Thyroid gland (tissue), 4 donors: Measurements from ENCODE around the gene RBPMS2.

ENCODE experiments used
- POLR2A ChIP-seq, 2 donors: fragments of 450-650 bp; IDR thresholded peaks; one replicate each; pipeline ENCODE4 v1.6.1; 2017; ENCODE audit warnings: antibody characterized with exemption in 2 of 2, mild to moderate bottlenecking in 2 of 2, moderate library complexity in 1 of 2
- TF ChIP-seq, protein P1 (sequence below), 6 experiments: fragments of 200-600 bp in 3 of 6; fragments of 450-650 bp in 3 of 6; sonication (generic) in 3 of 6; IDR thresholded peaks; one replicate each; pipeline ENCODE4 v1.5.1; 2016 to 2019; ENCODE audit warnings: antibody characterized with exemption in 6 of 6, mild to moderate bottlenecking in 2 of 6, inconsistent platforms in 1 of 6, moderate library complexity in 1 of 6

DNA sequence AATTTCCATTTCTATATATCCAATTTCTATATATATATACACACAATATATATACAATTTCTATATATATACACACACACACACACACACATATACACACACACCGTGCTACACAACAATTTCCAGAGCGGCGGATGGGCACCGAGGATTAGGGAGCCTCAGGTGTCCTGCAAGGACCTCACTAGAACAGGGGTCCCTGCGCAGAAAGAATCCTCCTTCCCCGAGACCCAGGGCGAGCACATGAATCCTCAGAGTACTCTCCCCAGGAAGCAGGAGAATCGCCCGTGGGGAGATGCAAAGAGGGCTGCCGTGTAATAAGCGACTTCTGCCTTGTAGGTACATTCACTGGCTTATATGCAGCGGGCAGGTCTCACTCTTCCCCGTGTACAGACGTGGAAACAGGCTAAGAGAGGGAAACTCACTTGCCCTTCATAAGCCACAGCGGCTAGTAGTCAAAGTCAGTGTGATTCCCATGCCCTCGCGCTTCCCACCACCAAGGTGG lies 49.6 kb upstream of the RBPMS2 start:
- TF ChIP-seq POLR2A (IDR thresholded peaks at IDR 0.05) = no peak
- TF ChIP-seq, protein P1, sequence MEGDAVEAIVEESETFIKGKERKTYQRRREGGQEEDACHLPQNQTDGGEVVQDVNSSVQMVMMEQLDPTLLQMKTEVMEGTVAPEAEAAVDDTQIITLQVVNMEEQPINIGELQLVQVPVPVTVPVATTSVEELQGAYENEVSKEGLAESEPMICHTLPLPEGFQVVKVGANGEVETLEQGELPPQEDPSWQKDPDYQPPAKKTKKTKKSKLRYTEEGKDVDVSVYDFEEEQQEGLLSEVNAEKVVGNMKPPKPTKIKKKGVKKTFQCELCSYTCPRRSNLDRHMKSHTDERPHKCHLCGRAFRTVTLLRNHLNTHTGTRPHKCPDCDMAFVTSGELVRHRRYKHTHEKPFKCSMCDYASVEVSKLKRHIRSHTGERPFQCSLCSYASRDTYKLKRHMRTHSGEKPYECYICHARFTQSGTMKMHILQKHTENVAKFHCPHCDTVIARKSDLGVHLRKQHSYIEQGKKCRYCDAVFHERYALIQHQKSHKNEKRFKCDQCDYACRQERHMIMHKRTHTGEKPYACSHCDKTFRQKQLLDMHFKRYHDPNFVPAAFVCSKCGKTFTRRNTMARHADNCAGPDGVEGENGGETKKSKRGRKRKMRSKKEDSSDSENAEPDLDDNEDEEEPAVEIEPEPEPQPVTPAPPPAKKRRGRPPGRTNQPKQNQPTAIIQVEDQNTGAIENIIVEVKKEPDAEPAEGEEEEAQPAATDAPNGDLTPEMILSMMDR (IDR thresholded peaks at IDR 0.05) = no peak
